Activated naive CD4-positive, alpha-beta T cell treated with anti-CD3 and anti-CD28 coated beads, Interleukin-2, amount 50 U/mL, for 24 hours (primary cell): ENCODE results near the gene CTNNBL1.
"Not testable (repeated sequence)": the region's sequence is repeated elsewhere in the genome, so short reads cannot be mapped to it uniquely, and the experiment has no call there.

Experiments used
- H3K27ac Mint-ChIP-seq: one replicate; pipeline ENCODE4 v1.8.0; 2021; ENCODE audit warnings: mild to moderate bottlenecking, mixed read lengths
- H3K27me3 Mint-ChIP-seq: one replicate; pipeline ENCODE4 v1.8.0; 2021; ENCODE audit warnings: mixed read lengths
- H3K36me3 Mint-ChIP-seq: one replicate; pipeline ENCODE4 v1.8.0; 2021; ENCODE audit warnings: mixed read lengths
- H3K4me1 Mint-ChIP-seq: one replicate; pipeline ENCODE4 v1.8.0; 2021; ENCODE audit warnings: mixed read lengths
- H3K4me3 Mint-ChIP-seq: one replicate; pipeline ENCODE4 v1.8.0; 2021; ENCODE audit warnings: mild to moderate bottlenecking, mixed read lengths
- H3K9me3 Mint-ChIP-seq: one replicate; pipeline ENCODE4 v1.8.0; 2021; ENCODE audit warnings: mixed read lengths

CTNNBL1 gene

GRCh38 chr20:37722312-37722711 is 28.5 kb downstream of the CTNNBL1 start:
- Mint-ChIP-seq H3K4me1 (peaks cover 25% of the 10 kb centered on the region), H3K36me3 (peaks cover 18% of the 10 kb centered on the region), H3K9me3 (peaks cover 12% of the 10 kb centered on the region)
- not testable (repeated sequence) for H3K27me3 Mint-ChIP-seq, H3K27ac Mint-ChIP-seq, H3K4me3 Mint-ChIP-seq

- Mint-ChIP-seq H3K4me1 (peaks cover 30% of the 10 kb centered on the region), H3K9me3 (peaks cover 12% of the 10 kb centered on the region), H3K27me3 (no peaks in the 10 kb centered on the region), H3K4me3 (no peak overlapping the region), H3K27ac (no peak overlapping the region), H3K36me3 (peaks cover 17% of the 10 kb centered on the region)
Observed at GRCh38 chr20:37723668-37724067, 29.8 kb downstream of the CTNNBL1 start.

GRCh38 chr20:37725165-37725564 is 31.3 kb downstream of the CTNNBL1 start:
- Mint-ChIP-seq H3K4me1 (peaks cover 35% of the 10 kb centered on the region), H3K9me3 (peaks cover 12% of the 10 kb centered on the region), H3K27me3 (no peaks in the 10 kb centered on the region), H3K4me3 (no peak overlapping the region), H3K27ac (no peak overlapping the region), H3K36me3 (peaks cover 12% of the 10 kb centered on the region)

- peaks cover 35% of the 10 kb centered on the region for H3K4me1 Mint-ChIP-seq
- H3K9me3 Mint-ChIP-seq, result peaks cover 8% of the 10 kb centered on the region
Observed at GRCh38 chr20:37725855-37726254, 32.0 kb downstream of the CTNNBL1 start.

GRCh38 chr20:37726321-37726720 is 32.5 kb downstream of the CTNNBL1 start:
- H3K4me3 Mint-ChIP-seq, result no peak overlapping the region

More at GRCh38 chr20:37725855-37726254, 32.0 kb downstream of the CTNNBL1 start:
- Mint-ChIP-seq H3K36me3 (peaks cover 11% of the 10 kb centered on the region), H3K4me3 (no peak overlapping the region), H3K27ac (no peak overlapping the region), H3K27me3 (no peaks in the 10 kb centered on the region)

GRCh38 chr20:37726971-37727956 is 33.4 kb downstream of the CTNNBL1 start:
- H3K27ac Mint-ChIP-seq, result peak overlapping the region; percentile 17
- peaks cover 39% of the 10 kb centered on the region for H3K4me1 Mint-ChIP-seq
- no peak overlapping the region for H3K4me3 Mint-ChIP-seq
- peaks cover 8% of the 10 kb centered on the region for H3K36me3 Mint-ChIP-seq
- H3K9me3 Mint-ChIP-seq, result no peaks in the 10 kb centered on the region
- H3K27me3 Mint-ChIP-seq, result no peaks in the 10 kb centered on the region

More at GRCh38 chr20:37726321-37726720, 32.5 kb downstream of the CTNNBL1 start:
- H3K27ac Mint-ChIP-seq, result no peak overlapping the region
- H3K4me1 Mint-ChIP-seq, result peaks cover 35% of the 10 kb centered on the region
- peaks cover 7% of the 10 kb centered on the region for H3K9me3 Mint-ChIP-seq
- peaks cover 9% of the 10 kb centered on the region for H3K36me3 Mint-ChIP-seq
- no peaks in the 10 kb centered on the region for H3K27me3 Mint-ChIP-seq

- Mint-ChIP-seq H3K4me3 (no peak overlapping the region), H3K9me3 (no peaks in the 10 kb centered on the region), H3K36me3 (peaks cover 13% of the 10 kb centered on the region), H3K4me1 (peaks cover 39% of the 10 kb centered on the region), H3K27ac (no peak overlapping the region), H3K27me3 (no peaks in the 10 kb centered on the region)
Observed at GRCh38 chr20:37727957-37728634, 34.3 kb downstream of the CTNNBL1 start.

- no peaks in the 10 kb centered on the region for H3K27me3 Mint-ChIP-seq
- no peak overlapping the region for H3K4me3 Mint-ChIP-seq
- H3K27ac Mint-ChIP-seq, result no peak overlapping the region
- H3K36me3 Mint-ChIP-seq, result peaks cover 15% of the 10 kb centered on the region
- H3K9me3 Mint-ChIP-seq, result no peaks in the 10 kb centered on the region
- peaks cover 40% of the 10 kb centered on the region for H3K4me1 Mint-ChIP-seq
Observed at GRCh38 chr20:37728635-37728983, 34.8 kb downstream of the CTNNBL1 start.

GRCh38 chr20:37729452-37729851 is 35.6 kb downstream of the CTNNBL1 start:
- Mint-ChIP-seq H3K4me3 (no peak overlapping the region), H3K27me3 (no peaks in the 10 kb centered on the region), H3K9me3 (no peaks in the 10 kb centered on the region), H3K27ac (no peak overlapping the region), H3K4me1 (peaks cover 40% of the 10 kb centered on the region), H3K36me3 (peaks cover 15% of the 10 kb centered on the region)

- peaks cover 40% of the 10 kb centered on the region for H3K4me1 Mint-ChIP-seq
- H3K36me3 Mint-ChIP-seq, result peaks cover 15% of the 10 kb centered on the region
- no peaks in the 10 kb centered on the region for H3K9me3 Mint-ChIP-seq
- H3K4me3 Mint-ChIP-seq, result no peak overlapping the region
- no peak overlapping the region for H3K27ac Mint-ChIP-seq
- H3K27me3 Mint-ChIP-seq, result no peaks in the 10 kb centered on the region
Observed at GRCh38 chr20:37729909-37730308, 36.1 kb downstream of the CTNNBL1 start.

GRCh38 chr20:37733416-37733815 is 39.6 kb downstream of the CTNNBL1 start:
- no peaks in the 10 kb centered on the region for H3K27me3 Mint-ChIP-seq
- no peaks in the 10 kb centered on the region for H3K9me3 Mint-ChIP-seq
- peaks cover 25% of the 10 kb centered on the region for H3K36me3 Mint-ChIP-seq
- H3K4me1 Mint-ChIP-seq, result peaks cover 24% of the 10 kb centered on the region
- no peak overlapping the region for H3K4me3 Mint-ChIP-seq
- no peak overlapping the region for H3K27ac Mint-ChIP-seq

- Mint-ChIP-seq H3K4me3 (no peak overlapping the region), H3K27ac (no peak overlapping the region), H3K36me3 (peaks cover 29% of the 10 kb centered on the region), H3K4me1 (peaks cover 16% of the 10 kb centered on the region), H3K27me3 (no peaks in the 10 kb centered on the region), H3K9me3 (no peaks in the 10 kb centered on the region)
Observed at GRCh38 chr20:37734228-37734985, 40.6 kb downstream of the CTNNBL1 start.

GRCh38 chr20:37735541-37735940 is 41.7 kb downstream of the CTNNBL1 start:
- H3K4me1 Mint-ChIP-seq, result peaks cover 12% of the 10 kb centered on the region
- H3K4me3 Mint-ChIP-seq, result no peak overlapping the region
- no peak overlapping the region for H3K27ac Mint-ChIP-seq
- peaks cover 37% of the 10 kb centered on the region for H3K36me3 Mint-ChIP-seq
- no peaks in the 10 kb centered on the region for H3K27me3 Mint-ChIP-seq
- no peaks in the 10 kb centered on the region for H3K9me3 Mint-ChIP-seq

- no peak overlapping the region for H3K27ac Mint-ChIP-seq
- peaks cover 38% of the 10 kb centered on the region for H3K36me3 Mint-ChIP-seq
- no peaks in the 10 kb centered on the region for H3K9me3 Mint-ChIP-seq
- peaks cover 12% of the 10 kb centered on the region for H3K4me1 Mint-ChIP-seq
- no peak overlapping the region for H3K4me3 Mint-ChIP-seq
- H3K27me3 Mint-ChIP-seq, result no peaks in the 10 kb centered on the region
Observed at GRCh38 chr20:37736132-37736531, 42.3 kb downstream of the CTNNBL1 start.

- Mint-ChIP-seq H3K27me3 (no peaks in the 10 kb centered on the region), H3K4me1 (peaks cover 3% of the 10 kb centered on the region), H3K36me3 (peaks cover 28% of the 10 kb centered on the region), H3K9me3 (no peaks in the 10 kb centered on the region), H3K4me3 (no peak overlapping the region), H3K27ac (no peak overlapping the region)
Observed at GRCh38 chr20:37737826-37738420, 44.1 kb downstream of the CTNNBL1 start.
